ENCODE measurements around the gene SEPTIN8.

The SEPTIN8 gene

DNA sequence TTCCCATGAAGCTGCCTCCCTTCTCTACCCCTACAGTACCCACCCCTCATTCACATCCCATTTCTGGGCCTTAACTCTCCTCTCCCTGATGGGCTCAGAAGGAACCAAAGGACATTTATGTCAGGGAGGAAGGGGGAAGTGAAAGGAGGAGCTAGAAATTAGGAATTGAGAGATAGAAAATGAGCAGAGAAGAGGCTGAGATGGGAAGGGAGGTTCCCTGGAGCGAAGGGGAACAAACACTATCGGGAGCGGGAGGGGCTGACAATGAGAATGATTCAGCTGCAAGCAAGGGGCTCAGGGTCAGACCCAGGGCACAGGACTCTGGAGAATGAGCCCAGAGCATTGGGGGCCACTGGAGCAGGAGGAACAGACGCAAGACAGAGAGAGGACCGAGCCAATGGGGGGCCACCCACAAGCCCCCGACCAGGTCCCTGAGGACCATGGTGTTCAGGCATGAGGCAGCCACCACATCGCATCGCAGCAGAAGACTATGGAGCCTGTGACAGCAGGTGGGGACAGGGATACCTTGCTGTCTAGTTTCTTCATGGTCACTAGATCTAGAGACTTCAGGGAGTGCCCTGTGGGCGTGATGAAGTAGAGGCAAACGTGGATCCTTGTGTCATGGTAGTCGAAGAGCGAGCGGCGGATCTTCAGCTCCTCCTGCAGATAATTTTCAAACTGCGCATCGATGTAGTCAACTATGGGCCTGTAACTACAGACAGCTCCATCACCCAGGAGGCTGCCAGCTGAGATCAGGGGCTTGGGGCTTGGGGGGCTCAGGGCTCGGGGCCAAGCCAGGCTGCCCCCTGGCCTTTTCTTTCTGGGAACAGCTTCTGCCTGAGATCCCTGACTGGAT, 13.6 kb downstream of the SEPTIN8 start:
- no peak for DNase-seq (ENCODE audit: low read depth)

DNA sequence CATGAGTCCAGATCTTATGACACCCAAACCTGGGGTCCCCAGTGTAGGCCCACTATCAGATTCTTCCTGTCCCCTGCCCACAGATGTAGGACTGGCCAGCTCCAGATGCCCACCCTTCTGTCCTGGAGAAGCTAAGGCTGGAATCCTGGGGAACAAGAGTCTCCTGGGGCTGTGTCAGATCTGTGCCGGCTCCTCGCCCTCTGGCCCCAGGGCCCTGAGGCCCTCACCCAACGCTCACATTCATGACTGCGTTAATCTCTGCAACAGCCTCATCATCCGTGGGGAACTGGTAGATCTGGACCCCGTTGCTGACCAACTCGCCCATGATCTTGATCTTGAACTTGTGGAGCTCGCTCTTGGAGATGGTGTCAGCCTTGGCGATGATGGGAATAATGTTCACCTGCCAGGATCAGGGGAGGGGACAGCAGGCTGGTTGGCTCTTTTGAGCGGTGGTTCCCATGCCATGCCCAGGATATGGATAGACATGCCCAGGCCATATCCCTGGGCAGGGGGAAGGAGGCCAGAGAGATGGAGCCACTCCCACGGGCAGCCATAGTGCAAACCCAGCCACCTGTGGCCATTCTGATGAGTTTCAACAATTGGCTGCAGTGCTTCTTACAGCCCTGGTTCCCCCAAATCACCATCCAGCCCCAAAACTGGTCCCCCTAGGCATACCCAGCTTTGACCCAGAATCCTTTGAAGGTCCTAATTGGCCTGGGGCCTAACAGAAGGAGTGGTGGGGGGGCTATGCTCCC, 14.6 kb downstream of the SEPTIN8 start:
- no peak for DNase-seq (ENCODE audit: low read depth)

DNA sequence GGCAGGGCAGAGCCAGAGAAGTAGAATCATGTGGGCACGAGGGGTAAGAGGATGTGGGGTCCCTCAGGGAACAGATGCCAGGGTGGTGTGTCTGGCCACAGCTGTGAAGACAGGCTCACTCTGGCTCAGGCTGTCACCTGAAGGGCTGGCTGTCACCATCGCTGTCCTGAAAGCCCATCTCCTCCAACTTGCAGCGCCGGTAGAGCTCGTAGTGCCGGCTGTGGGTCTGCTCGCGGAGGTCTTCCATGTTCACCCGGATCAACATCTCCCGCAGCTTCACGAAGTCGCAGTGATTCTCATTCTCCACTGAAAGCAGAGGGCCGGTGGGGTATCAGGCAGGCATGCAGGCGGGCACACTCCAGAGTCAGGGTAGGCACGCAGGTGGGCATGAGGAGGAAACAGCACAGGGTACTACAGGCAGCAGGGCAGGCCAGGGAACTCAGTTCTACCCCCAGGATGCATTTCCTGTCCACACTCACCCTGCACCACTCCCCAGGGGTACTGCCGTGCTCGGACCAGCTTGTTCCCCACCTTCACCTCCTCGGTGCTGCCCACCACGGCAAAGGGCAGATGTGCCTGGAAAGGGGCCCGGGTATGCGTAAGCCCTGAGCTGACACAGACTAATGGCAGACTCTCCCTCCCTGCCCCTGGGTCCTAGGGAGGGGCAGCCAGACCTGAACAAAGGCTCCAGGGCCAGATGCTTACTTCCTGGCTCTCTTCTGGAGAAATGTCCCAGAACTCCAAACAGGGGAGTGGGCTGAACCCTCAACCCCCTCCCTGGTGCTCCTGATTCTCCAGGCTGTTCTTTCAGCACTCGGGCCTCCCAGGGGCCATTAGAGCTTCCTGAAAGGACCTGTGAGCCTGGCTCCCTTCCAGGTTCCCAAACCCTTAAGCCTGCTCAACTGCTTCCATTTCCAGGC, 15.5 kb downstream of the SEPTIN8 start:
- no peak for DNase-seq (ENCODE audit: low read depth)

DNA sequence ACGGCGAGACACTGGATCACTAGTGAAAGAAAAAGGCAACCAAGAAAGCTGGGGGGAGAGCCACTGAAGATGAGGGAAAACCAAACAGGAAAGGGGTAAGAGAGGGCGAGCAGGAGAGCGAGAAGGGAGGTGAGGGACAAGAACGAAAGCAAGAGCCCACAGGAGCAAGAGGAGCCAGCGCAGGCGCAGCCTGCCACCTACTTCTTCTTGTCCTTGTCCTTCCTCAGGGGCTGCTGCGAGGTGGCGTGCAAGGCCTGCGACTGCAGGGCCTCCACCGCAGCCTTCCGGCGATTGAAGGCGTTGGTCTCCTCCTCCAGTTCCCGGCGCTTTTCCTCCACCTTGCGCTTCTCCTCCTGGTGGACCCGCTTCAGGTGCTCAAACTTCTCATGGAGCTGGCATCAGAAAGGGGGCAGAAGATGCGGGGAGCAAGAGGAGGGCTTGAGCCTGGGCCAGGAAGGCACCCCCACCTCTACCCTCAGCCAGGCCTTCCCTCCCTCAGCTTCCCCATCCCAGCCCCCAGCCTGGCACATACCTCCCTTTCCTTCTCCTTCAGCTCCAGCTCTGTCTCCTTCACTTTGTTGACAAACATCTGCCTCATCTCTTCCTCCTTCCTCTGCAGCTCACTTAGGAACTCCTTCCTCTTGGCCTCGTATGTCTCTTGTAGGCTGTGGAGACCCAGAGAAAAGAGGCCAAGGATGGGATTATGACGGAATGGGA, 16.3 kb downstream of the SEPTIN8 start:
- DNase-seq (ENCODE audit: low read depth) = no peak

DNA sequence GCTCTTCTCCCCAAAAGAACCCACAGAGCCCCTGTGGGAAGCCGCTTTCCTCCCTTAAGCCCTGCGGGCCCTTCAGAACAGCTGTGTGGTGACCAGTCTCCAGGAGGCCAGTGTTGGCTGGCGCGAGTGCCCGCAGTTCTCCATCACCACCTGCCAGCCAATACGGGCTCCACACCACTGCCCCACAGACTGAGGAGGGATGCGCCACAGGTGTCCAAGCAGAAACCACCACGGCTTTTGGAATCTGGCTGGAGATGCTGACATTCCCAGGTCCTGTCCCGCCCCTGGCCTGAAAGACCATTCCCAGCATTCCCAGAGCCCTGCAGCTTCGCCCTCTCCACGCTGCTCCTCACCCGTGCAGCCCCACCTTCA, 17.0 kb downstream of the SEPTIN8 start:
- no peak for DNase-seq (ENCODE audit: low read depth)

DNA sequence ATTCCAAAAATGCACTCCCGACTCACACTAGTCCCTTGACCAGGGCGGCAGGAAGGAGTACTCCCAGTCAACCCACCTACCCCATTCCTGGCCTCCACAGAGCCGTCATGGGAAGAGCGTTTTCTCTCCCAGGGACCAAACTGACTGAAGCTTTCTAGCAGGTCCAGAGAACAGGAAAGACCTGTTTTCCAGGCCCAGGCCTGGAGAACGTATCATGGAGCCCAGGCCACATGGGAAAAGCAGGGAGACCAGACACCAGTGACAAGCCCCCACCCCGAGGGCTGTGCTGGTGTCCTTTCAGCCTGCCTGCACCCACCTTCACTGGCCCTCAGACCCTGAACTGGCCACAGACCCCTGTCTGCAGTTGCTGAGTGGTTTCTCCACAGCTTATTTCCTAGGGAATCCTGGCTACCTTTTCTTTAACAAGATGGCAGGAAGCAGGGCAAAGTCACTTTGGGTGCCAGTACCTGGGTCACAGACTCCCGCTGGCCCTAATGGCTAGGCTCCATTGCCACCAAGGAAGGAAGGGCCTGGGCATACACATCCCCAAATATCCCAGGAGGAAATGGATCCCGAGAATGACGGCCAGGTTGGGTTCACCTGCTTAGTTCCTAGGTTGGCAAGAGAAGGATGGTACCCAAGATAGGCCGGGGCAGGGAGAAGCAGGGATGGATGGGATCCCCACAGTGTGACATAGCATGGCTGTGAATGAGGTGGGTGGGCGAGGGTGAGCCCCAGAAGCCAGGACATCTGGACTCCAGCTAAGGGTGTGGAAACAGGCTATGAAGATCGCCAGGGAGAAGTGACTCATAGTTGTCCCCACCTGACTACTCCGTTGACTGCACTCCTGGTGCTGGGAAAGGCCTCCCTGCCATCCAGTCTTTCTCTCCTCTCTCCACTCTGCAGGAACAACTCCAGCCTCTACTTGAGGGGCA, 17.7 kb downstream of the SEPTIN8 start:
- no peak for DNase-seq (ENCODE audit: low read depth)

DNA sequence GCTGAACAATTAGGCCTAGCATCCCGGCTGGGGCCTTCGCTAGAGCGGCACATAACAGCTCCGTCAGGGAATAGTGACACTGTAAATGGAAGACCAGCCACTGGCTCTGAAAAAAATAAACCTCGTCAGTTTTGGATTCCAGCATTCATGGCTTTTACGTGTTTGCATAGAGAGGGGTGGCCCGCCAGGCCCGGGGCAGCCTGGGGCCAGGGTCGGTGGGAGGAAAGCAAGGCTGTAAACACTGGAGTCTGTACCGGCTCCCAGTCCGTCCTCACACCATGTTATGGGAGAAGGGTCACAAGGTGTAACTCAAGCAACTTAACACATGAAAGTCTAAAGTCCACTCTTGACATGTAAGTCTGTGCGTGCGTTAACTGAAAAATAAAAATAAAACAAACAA, 18.6 kb downstream of the SEPTIN8 start:
- no peak for DNase-seq (ENCODE audit: low read depth)

DNA sequence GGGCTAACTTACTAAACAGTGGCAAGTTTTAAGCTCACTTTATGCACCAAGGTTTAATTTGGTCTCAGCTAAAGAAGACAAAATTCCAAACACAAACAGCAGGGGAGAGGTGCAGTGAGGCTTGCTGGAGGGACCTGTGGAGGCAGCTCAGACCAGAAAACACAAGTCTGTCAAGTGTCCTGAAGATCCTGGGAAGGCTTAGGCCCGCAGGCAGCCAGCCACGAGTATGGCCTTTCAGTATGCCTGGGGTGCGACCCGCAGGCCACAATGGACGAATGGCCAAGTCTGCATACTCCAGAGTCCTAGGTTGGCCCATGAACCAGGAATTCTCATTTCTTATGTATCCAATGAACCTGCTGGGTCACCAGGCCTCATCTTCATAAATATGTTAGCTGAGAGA, 20.5 kb downstream of the SEPTIN8 start:
- DNase-seq (ENCODE audit: low read depth) = no peak

DNA sequence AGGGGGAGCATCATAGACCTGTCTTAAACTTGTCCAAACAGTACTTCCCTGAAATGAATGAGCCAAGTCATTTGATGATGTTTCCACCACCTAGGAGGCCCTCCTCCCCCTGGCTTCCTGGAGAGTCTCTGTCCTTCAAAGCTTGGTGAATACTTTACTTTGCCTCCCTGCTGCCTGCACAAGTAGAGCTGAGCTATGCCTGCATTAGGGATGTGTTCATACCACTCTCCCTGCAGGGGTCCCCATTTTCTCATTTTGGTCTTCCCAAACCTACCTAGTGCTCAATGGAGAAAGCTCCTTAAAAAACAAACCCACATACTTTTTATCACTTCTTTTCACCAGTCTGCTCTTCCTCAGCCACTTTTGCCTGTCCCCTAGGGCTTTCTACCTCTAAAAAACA, 22.1 kb downstream of the SEPTIN8 start:
- DNase-seq (ENCODE audit: low read depth) = no peak

DNA sequence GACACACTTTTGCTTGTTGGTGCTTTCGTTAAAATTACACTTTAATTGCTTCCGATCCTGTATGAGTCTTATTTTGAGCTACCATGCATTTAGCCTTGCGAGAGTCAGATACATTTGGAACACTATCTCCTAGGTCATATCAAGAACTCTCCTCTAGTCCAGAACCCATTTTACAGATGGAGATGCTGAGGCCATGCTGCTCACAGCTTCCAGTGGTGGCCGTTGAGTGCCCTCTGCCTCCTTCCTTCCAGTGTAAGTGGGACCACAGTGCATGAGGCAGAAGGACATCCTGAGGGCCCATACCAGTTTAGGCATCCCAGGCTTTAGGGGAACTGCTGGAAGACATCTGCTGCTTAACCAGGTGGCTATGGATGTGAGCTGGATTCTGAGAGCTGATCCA, 22.9 kb downstream of the SEPTIN8 start:
- DNase-seq (ENCODE audit: low read depth) = no peak

DNA sequence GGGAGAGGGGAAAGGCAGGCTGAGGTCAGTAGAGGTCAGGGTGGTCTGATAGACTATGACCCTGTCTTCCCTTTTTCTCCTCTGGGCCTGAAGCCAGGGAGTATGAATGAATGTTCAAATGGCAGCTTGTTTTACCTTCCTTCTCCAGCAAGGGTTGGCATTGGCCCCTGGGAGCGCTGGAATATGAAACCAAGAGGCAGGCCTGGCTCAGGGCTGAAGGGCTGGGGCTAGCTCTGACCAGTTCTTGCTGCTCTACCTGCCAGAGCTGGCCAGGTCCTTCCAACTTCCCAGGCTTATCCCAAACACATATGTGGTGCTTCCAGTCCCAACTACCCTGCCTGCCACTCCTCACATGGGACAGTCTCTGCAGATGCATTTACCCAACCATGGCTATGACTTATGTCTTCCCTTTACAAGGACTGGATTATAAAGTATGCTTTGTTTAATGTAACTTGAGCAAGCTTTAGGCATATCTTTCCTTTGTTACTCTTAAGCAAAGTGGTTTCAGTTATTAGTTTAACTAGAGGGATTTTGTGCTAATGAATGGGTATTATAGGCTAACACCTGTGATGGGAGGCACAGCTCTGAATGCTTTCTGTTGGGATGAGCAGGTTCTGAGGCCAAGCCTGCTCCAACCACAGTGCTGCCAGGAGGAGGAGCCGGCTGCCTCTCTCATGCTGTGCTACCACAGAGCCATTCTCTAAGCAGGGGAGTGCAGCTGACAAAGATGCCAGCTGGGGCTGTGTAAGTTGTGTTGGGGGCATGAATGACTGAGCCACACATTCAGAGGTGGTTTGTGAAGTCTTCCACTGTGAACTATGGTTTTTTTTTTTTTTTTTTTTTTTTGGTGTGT, 23.7 kb downstream of the SEPTIN8 start:
- no peak for DNase-seq (ENCODE audit: low read depth)

DNA sequence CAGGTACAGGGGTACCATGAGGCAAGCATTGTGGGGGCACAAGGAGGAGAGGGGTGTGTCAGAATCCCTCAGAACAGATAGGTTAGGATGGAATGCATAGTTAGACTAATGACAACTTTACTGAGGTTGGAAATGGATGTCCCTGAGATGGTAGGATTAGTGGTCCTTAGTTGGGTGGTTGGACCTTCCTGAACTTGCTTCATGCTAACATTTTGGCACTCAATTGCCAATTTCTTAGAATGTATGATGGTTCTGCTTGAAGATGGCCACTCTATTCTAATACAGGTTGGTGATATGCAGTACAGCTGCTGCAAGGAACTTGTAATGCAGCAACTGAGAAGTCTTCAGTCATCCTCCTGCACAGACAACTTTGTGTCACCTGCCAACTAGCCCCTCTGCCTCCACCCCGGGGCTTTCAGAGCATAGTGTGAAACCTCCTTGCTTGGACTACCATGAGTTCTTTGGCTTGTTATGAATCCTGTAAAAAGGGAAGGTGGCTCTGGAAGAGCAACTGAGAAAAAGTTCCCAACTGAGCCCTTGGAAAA, 24.4 kb downstream of the SEPTIN8 start:
- no peak for DNase-seq (ENCODE audit: low read depth)

DNA sequence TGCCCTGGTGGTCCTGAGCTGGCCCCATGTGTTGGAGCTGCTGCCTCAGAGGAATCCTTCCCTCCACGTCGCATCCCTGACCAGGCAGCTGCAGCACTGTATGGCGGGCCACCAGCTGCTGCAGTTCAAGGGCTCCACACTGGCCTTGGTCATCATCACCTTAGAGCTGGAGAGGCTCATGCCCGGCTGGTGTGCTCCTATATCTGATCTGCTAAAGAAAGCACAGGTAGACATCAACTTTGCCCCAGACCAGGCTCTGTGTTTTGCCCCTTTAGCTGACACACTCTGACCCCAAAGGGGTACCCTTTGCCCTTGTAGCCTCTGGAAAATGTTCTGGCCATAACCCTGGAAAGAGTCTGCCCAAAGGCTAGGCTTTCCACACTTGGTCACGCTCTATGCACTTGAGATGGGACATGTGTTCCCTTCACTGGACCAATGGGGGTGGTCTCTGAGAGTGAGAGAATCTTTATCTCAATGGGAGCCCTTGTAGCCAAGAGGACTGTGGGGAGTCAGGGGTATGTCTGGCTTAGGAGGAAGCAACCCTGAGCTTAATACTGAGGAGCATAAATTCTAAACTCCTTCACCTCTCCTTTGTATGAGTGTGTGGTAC, 25.0 kb downstream of the SEPTIN8 start:
- no peak for DNase-seq (ENCODE audit: low read depth)

DNA sequence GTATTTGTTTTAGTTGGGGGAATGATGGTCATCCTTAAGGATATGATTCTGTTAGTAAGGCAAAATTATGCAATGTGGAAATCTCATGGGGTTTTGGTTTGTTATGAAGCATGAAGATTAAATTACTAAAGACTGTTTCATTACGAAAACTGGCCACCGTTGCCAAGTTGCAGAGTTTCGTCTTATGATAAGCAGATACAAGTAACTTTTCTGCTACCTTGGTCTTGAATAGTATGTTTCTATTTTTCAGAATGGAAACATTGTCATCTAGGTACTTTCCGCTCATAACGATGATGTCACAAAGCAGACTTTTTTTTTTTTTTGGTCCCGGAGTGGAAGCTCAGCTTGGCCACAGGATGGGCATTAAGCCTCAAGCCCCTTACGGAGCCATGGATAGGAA, 25.6 kb downstream of the SEPTIN8 start:
- DNase-seq (ENCODE audit: low read depth) = no peak

DNA sequence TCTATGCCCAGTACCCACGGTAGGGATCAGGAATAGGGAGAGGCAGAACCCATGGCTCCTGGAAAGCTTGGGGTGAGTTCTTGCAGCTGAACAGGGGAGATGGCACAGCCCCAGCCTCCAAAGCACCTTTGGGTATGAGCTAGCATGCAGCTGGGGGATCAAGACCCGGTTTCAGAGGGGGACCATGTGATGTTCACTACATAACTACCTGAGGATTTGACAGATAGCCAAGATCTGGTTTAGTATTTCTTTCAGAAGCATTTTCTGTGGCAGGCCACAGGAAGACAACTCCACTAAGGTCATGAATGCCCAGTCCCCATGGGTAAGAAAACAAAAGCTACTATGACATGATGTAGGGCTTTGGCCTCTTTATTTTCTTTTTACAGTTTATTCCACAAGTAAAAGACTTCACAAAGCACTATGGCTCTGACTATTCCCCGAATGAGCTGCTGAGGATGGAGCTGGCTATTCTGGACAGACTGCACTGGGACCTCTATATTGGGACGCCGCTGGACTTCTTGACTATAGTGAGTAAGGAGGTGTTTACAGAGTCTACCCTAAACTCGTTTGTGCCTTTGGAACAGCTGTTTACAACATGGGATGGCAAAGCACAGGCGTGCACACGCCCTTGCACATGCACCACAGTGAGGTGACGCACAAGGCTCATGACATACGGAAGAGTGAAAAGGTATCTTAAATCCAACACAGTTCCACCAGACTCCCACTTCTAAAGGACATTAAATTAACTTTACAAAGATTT, 26.4 kb downstream of the SEPTIN8 start:
- no peak for DNase-seq (ENCODE audit: low read depth)

DNA sequence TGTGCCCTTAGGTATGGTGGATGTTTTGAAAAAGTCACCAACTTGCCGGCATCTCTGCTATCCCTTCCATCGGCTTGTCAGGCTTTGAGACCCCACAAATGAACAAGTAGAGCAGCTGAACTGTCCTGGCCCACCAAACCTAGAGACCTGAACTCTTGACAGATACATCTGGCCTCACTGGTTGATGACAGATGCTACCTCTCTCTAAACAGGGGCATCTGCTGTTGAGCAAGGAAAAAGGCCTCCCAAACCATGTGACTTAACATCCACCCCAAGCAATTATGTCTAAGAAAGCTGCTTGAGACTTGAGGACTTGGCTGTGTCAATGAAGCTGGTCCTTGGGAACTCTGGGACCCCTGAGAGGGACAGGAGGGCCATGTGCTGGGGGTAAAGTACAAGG, 27.5 kb downstream of the SEPTIN8 start:
- no peak for DNase-seq (ENCODE audit: low read depth)

DNA sequence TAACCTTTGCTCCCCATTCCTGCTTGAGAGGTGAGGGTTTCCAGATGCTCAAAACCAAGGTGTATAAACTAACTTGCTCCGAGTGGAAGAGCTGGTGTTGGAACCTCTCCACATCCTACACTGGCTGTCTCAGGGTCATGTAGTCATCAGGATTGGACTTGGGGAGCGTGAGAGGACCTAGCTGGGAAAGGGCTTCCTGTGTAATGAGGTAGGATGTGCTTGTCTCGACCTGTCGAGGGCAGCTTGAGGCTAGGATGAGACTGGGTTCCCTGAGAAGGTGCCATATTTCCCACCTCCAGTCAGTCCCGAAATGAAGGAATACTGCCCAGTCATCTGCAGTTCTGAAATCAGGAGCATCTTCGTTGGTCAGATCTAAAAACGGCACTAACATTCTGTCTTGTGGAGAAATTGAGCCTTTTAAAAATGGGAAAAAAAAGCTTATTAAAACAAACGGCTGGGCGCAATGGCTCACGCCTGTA, 28.5 kb downstream of the SEPTIN8 start:
- DNase-seq (ENCODE audit: low read depth) = no peak
